Measurements from ENCODE around the gene EGF. TPM values are rescaled to one million over a fixed set of nuclear protein-coding genes. Genes with fewer than 3 reads are reported as not detected.

The EGF gene
- total and polyA plus RNA-seq, 10 donors = 0.03 to 2.5 (median 0.88) TPM; not detected in 1

- WGBS, 5 donors = 83 to 99% (median 92%) methylated on average over 2 of the region's 2 CpGs
- Histone ChIP-seq H3K36me3 (no peaks in the 10 kb centered on the region), H3K27ac (no peak overlapping the region), H3K4me1 (no peaks in the 10 kb centered on the region), H3K27me3 (replicated peaks in 1 of 7) (peaks cover 0 to 7% (median 0%) of the 10 kb centered on the region in 7 donors), H3K4me3 (no peak overlapping the region), H3K9me3 (no peaks in the 10 kb centered on the region)
- no peak for DNase-seq
- intact Hi-C loops (cut with DNase I; ENCODE audit: low total_unique reads) = no loop called here
- TF ChIP-seq POLR2AphosphoS5 (IDR thresholded peaks at IDR 0.05) (no peak), POLR2A (IDR thresholded peaks at IDR 0.05) (no peak), CTCF (IDR thresholded peaks at IDR 0.05 in 8 of 11, conservative IDR thresholded peaks at IDR 0.05 in 3 of 11) (no peak)
These were observed 44.5 kb downstream of the EGF start for GRCh38 chr4:109957227-109957626.

- Histone ChIP-seq H3K4me3 (no peak overlapping the region), H3K9me3 (no peaks in the 10 kb centered on the region), H3K4me1 (no peaks in the 10 kb centered on the region), H3K27me3 (replicated peaks in 1 of 7) (peaks cover 0 to 7% (median 0%) of the 10 kb centered on the region in 7 donors), H3K27ac (no peak overlapping the region), H3K36me3 (no peaks in the 10 kb centered on the region)
- intact Hi-C loops (cut with DNase I; ENCODE audit: low total_unique reads) = no loop called here
- 77 to 92% (median 84%) methylated on average over 8 of the region's 8 CpGs for WGBS, 5 donors
- DNase-seq = no peak
- TF ChIP-seq POLR2AphosphoS5 (IDR thresholded peaks at IDR 0.05) = no peak
- no peak for TF ChIP-seq POLR2A (IDR thresholded peaks at IDR 0.05)
- TF ChIP-seq CTCF (IDR thresholded peaks at IDR 0.05 in 8 of 11, conservative IDR thresholded peaks at IDR 0.05 in 3 of 11) = no peak
These were observed 46.5 kb downstream of the EGF start for GRCh38 chr4:109959195-109959594.

- no peaks in the 10 kb centered on the region for H3K4me1 ChIP-seq
- no peak overlapping the region for H3K27ac ChIP-seq
- no peaks in the 10 kb centered on the region for H3K9me3 ChIP-seq
- no peak overlapping the region for H3K4me3 ChIP-seq
- H3K36me3 ChIP-seq = no peaks in the 10 kb centered on the region
- no peak for DNase-seq
- intact Hi-C loops (cut with DNase I; ENCODE audit: low total_unique reads) = no loop called here
- no peak for TF ChIP-seq POLR2AphosphoS5 (IDR thresholded peaks at IDR 0.05)
- TF ChIP-seq POLR2A (IDR thresholded peaks at IDR 0.05) = no peak
- no peak for TF ChIP-seq CTCF (IDR thresholded peaks at IDR 0.05 in 8 of 11, conservative IDR thresholded peaks at IDR 0.05 in 3 of 11)
- peaks cover 0 to 7% (median 0%) of the 10 kb centered on the region in 7 donors for H3K27me3 ChIP-seq (replicated peaks in 1 of 7)
These were observed 49.7 kb downstream of the EGF start for GRCh38 chr4:109962401-109962800.

GRCh38 chr4:109966891-109967481 lies 54.3 kb downstream of the EGF start:
- intact Hi-C loops (cut with DNase I; ENCODE audit: low total_unique reads) = no loop called here
- no peak overlapping the region for H3K27ac ChIP-seq
- DNase-seq = no peak
- TF ChIP-seq POLR2AphosphoS5 (IDR thresholded peaks at IDR 0.05) = no peak
- no peak for TF ChIP-seq POLR2A (IDR thresholded peaks at IDR 0.05)
- TF ChIP-seq CTCF (IDR thresholded peaks at IDR 0.05 in 8 of 11, conservative IDR thresholded peaks at IDR 0.05 in 3 of 11) = no peak
- no peaks in the 10 kb centered on the region for H3K9me3 ChIP-seq
- H3K36me3 ChIP-seq = no peaks in the 10 kb centered on the region
- no peak overlapping the region for H3K4me3 ChIP-seq
- WGBS, 5 donors = 84 to 97% (median 86%) methylated on average over 2 of the region's 2 CpGs
- H3K27me3 ChIP-seq (replicated peaks in 1 of 7) = peaks cover 0 to 7% (median 0%) of the 10 kb centered on the region in 7 donors
- peaks cover 0 to 14% (median 9%) of the 10 kb centered on the region in 6 donors for H3K4me1 ChIP-seq
